SU-DHL-6 (cell line): Measurements from ENCODE around the gene ETFB.

Source experiments
- EZH2phosphoT487 ChIP-seq: fragments of 200-600 bp; sonication (generic), shearing (Covaris generic); conservative IDR thresholded peaks from 2 replicates; pipeline ENCODE4 v1.6.1; 2018; ENCODE audit warnings: mild to moderate bottlenecking, antibody characterized with exemption, low read length, moderate library complexity, mixed read lengths
- TF ChIP-seq, protein P1 (sequence below): fragments of 200-600 bp; sonication (generic); IDR thresholded peaks from one replicate; pipeline ENCODE4 v1.5.1; 2017; ENCODE audit warnings: antibody characterized with exemption, mild to moderate bottlenecking, low read length, moderate library complexity; ENCODE audit not compliant: insufficient read depth, poor library complexity, severe bottlenecking

DNA sequence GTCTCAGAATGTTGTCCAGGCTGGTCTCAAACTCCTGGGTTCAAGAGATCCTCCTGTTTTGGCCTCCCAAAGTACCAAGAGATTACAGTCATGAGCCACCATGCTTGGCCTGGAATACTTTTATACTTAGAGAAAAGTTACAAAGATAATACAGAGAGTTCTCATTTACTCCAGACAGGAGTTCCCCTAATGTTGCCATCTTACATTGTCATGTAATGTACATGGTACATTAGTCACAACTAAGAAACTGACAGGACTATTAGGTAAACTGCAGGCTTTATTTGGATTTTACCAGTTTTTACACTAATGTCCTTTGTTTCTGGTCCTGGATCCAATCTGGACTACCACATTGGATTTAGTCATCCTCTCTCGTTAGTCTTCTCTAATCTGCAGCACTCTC is 26.5 kb upstream of the ETFB start:
- TF ChIP-seq, protein P1, sequence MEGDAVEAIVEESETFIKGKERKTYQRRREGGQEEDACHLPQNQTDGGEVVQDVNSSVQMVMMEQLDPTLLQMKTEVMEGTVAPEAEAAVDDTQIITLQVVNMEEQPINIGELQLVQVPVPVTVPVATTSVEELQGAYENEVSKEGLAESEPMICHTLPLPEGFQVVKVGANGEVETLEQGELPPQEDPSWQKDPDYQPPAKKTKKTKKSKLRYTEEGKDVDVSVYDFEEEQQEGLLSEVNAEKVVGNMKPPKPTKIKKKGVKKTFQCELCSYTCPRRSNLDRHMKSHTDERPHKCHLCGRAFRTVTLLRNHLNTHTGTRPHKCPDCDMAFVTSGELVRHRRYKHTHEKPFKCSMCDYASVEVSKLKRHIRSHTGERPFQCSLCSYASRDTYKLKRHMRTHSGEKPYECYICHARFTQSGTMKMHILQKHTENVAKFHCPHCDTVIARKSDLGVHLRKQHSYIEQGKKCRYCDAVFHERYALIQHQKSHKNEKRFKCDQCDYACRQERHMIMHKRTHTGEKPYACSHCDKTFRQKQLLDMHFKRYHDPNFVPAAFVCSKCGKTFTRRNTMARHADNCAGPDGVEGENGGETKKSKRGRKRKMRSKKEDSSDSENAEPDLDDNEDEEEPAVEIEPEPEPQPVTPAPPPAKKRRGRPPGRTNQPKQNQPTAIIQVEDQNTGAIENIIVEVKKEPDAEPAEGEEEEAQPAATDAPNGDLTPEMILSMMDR: no peak
- no peak for TF ChIP-seq EZH2phosphoT487
